Glutamatergic neuron (in vitro differentiated cells): ENCODE results near the gene IPO4. TPM values are rescaled to one million over a fixed set of nuclear protein-coding genes. Genes with fewer than 3 reads are reported as not detected.

Source experiments
- DNase-seq: peaks from one replicate; pipeline ENCODE4 v3.0.0; 2022
- H3K27ac Mint-ChIP-seq: one replicate; pipeline ENCODE4 v1.8.0; 2020; ENCODE audit warnings: mild to moderate bottlenecking, mixed read lengths, inconsistent platforms; ENCODE audit not compliant: unreplicated experiment
- H3K27me3 Mint-ChIP-seq: one replicate; pipeline ENCODE4 v1.8.0; 2020; ENCODE audit warnings: mild to moderate bottlenecking, moderate library complexity, mixed read lengths, inconsistent platforms; ENCODE audit not compliant: unreplicated experiment
- H3K36me3 Mint-ChIP-seq: one replicate; pipeline ENCODE4 v1.8.0; 2020; ENCODE audit warnings: mild to moderate bottlenecking, mixed read lengths, inconsistent platforms; ENCODE audit not compliant: unreplicated experiment
- H3K4me1 Mint-ChIP-seq: one replicate; pipeline ENCODE4 v1.8.0; 2020; ENCODE audit warnings: mild to moderate bottlenecking, low read depth, mixed read lengths, inconsistent platforms; ENCODE audit not compliant: unreplicated experiment
- H3K4me3 Mint-ChIP-seq: one replicate; pipeline ENCODE4 v1.8.0; 2020; ENCODE audit warnings: mild to moderate bottlenecking, mixed read lengths, inconsistent platforms; ENCODE audit not compliant: unreplicated experiment
- H3K9me3 Mint-ChIP-seq: one replicate; pipeline ENCODE4 v1.8.0; 2020; ENCODE audit warnings: mild to moderate bottlenecking, moderate library complexity, mixed read lengths, inconsistent platforms; ENCODE audit not compliant: unreplicated experiment
- total RNA-seq: library from RNA; stranded (reverse); fragmentation: NEBNext Ultra II Directional; extraction: Animal tissue kit (Norgen Biotek cat#: 25700); gene quantifications from one replicate; pipeline ENCODE4 v1.2.1, GENCODE V29; 2021; ENCODE audit not compliant: unreplicated experiment
- TF ChIP-seq, protein P1 (sequence below): fragments of 200-600 bp; sonication (generic); IDR thresholded peaks from one replicate; pipeline ENCODE4 v1.5.0; 2021; ENCODE audit not compliant: partially characterized antibody, unreplicated experiment

IPO4 gene
- total RNA-seq, 1 donor from 2014 or later = 25.5 TPM

DNA sequence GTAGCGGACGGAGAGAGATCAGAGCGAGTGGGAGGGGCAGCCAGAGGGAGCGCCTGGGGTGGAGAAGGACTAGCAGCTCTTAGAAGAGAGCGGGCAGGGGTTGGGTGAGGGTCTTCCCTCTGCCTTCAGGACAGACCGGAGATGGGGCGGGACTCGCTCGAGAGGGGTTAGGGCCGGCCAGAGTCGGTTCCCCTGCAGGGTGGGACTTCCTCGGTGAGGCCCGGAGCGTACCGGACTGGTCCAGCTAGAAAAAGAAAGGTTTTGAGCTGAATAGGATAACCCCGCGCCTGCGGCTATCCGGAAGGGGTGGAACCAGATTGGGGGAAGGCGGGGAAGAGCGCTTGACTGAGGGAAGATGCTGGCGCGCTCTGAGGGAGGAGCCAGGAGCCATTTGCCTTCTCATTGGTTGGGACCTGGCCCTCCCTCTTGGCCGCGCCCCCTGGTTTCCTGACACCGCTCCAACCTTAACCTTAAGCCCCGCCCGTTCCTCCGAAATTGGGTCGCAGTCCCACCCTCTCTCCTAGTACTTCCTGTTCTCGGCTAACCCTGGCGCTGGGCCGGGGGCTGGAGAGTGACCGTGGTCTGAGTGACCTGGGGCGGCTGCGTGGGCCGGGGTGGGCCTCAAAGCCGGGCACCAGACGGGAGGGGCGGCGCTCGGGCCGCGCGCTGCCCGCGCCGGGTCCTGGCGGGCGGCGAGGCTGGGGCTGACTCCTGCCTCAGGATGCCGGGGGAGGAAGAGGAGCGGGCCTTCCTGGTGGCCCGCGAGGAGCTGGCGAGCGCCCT, 41.4 kb downstream of the IPO4 start, which contains the start of gene RNF31:
Gene RNF31 (plus strand): TSS at position 521 of the 783 bp plus-strand sequence. CDS start 201 bp downstream, at position 722.
- TF ChIP-seq, protein P1, sequence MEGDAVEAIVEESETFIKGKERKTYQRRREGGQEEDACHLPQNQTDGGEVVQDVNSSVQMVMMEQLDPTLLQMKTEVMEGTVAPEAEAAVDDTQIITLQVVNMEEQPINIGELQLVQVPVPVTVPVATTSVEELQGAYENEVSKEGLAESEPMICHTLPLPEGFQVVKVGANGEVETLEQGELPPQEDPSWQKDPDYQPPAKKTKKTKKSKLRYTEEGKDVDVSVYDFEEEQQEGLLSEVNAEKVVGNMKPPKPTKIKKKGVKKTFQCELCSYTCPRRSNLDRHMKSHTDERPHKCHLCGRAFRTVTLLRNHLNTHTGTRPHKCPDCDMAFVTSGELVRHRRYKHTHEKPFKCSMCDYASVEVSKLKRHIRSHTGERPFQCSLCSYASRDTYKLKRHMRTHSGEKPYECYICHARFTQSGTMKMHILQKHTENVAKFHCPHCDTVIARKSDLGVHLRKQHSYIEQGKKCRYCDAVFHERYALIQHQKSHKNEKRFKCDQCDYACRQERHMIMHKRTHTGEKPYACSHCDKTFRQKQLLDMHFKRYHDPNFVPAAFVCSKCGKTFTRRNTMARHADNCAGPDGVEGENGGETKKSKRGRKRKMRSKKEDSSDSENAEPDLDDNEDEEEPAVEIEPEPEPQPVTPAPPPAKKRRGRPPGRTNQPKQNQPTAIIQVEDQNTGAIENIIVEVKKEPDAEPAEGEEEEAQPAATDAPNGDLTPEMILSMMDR = no peak
- H3K27ac Mint-ChIP-seq = peak within 1 kb of the TSS; percentile 82
- peaks cover 9% of the 10 kb centered on the region for H3K4me1 Mint-ChIP-seq
- H3K27me3 Mint-ChIP-seq = peaks cover 4% of the 10 kb centered on the region
- H3K36me3 Mint-ChIP-seq = no peaks in the 10 kb centered on the region
- H3K4me3 Mint-ChIP-seq = peak within 1 kb of the TSS; percentile 98
- DNase-seq = peak; percentile 96
- peaks cover 4% of the 10 kb centered on the region for H3K9me3 Mint-ChIP-seq

DNA sequence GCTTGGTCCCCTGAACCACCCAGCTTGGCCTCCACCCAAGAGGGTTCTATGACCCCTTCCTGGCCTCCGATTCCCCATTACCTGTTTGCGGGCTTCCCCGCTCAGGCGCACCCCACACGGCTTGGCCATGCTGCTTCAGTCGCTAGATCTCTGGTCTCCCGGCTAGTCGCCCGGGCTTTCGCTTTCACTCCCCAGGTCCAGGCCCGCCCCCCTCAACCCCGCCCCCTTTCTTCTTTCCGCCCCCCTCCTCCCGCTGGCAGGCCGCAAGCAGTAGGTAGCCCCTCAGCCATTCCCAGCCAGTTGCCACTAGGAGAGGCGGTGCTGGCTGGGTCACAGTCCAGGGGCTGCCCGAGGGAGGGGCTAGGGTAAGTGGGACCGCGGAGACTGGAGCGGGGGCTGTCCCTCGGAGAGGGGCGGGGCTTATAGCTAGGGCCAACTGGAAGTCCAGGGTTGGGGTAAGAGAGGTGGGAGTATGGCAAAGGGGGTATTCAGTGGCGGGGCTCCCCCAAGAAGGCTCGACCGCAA, 42.1 kb downstream of the IPO4 start, which contains the start of gene PSME2:
Gene PSME2 (minus strand): TSS at position 158 of the 525 bp plus-strand sequence. CDS start 29 bp downstream, at position 129.
- peak within 1 kb of the TSS; percentile 98 for H3K4me3 Mint-ChIP-seq
- peaks cover 11% of the 10 kb centered on the region for H3K4me1 Mint-ChIP-seq
- peaks cover 9% of the 10 kb centered on the region for H3K9me3 Mint-ChIP-seq
- peak; percentile 98 for DNase-seq
- peaks cover 4% of the 10 kb centered on the region for H3K27me3 Mint-ChIP-seq
- H3K36me3 Mint-ChIP-seq = no peaks in the 10 kb centered on the region
- H3K27ac Mint-ChIP-seq = peak within 1 kb of the TSS; percentile 82
- TF ChIP-seq, protein P1 = no peak

DNA sequence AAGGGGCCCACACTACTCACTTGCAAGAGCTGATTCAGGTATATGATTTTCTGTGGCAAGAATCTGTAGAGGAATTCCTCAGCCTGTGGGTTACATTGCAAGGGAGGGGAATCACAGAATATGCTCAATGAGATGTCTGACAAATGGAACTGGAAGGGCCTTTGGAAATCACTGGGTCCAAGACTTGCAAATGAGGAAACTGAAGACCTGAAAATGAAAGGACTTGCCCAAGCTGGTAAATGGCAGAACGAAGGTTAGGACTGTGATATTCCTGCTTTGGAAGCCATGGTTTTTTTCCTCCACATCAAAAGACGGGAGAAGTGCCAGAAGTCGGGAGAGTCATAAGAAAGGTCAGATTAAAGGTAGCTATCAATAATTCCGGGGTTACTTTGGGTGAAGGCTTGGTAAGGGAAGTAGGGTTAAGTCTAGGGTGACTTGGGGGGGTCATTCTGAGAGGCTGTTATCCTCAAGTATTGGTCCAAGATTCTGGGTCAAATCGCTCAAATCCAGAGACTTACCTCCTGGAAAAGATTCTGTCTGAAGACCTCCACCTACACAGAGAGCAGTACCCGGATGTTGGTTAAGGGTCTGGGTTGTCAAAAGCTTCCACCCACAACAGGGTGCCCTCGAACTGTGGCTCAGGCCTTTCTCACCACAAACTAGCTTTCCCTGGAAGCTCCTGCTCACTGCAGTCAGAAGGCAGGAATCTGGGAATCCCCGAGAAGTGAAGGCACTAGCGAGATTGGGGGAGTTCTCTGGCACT, 42.7 kb downstream of the IPO4 start:
- TF ChIP-seq, protein P1 = no peak
- Mint-ChIP-seq H3K4me3 (peak overlapping the region; percentile 98), H3K9me3 (peaks cover 9% of the 10 kb centered on the region), H3K36me3 (no peaks in the 10 kb centered on the region), H3K27ac (peak overlapping the region; percentile 22), H3K4me1 (peaks cover 11% of the 10 kb centered on the region), H3K27me3 (peaks cover 4% of the 10 kb centered on the region)
- DNase-seq = no peak

DNA sequence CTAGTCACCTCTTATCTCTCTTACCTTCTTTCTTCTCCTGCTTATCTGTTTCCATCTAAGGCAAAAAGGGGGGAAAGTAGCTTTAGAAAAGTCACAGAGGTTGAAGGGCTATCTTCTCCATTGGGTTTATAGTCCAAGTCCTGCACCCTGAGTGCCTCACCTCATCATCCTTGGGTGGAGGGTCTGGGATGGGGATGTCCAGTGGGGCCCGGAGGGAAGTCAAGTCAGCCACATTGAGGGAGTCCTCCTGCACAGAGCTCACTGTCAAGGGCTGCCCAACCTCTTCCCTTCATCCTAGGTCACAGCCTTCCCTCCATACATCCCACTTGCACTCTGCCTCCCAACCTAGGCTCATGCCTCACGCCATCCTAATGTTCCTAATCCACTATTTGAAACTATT, 43.4 kb downstream of the IPO4 start:
- TF ChIP-seq, protein P1 = no peak
- H3K27ac Mint-ChIP-seq = no peak overlapping the region
- peak overlapping the region; percentile 98 for H3K4me3 Mint-ChIP-seq
- peaks cover 9% of the 10 kb centered on the region for H3K9me3 Mint-ChIP-seq
- DNase-seq = no peak
- H3K4me1 Mint-ChIP-seq = peaks cover 11% of the 10 kb centered on the region
- H3K36me3 Mint-ChIP-seq = no peaks in the 10 kb centered on the region
- no peaks in the 10 kb centered on the region for H3K27me3 Mint-ChIP-seq
